Measurements from ENCODE around the gene OR10H1. TPM values are rescaled to one million over a fixed set of nuclear protein-coding genes. Genes with fewer than 3 reads are reported as not detected.
"Not testable (repeated sequence)": the region's sequence is repeated elsewhere in the genome, so short reads cannot be mapped to it uniquely, and the experiment has no call there.

The OR10H1 gene, protein sequence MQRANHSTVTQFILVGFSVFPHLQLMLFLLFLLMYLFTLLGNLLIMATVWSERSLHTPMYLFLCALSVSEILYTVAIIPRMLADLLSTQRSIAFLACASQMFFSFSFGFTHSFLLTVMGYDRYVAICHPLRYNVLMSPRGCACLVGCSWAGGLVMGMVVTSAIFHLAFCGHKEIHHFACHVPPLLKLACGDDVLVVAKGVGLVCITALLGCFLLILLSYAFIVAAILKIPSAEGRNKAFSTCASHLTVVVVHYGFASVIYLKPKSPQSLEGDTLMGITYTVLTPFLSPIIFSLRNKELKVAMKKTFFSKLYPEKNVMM
- total RNA-seq = not detected in 2 replicates

GRCh38 chr19:15815306-15815705 lies at the start of gene OR10H1:
Gene OR10H1, minus strand, starts transcription at chr19:15815664. Its CDS starts 7,627 bp downstream, at chr19:15808037.
- DNase-seq = no peak

GRCh38 chr19:15864824-15865223 lies 49.4 kb upstream of the OR10H1 start:
- DNase-seq = no peak

- no peak for DNase-seq
Observed at GRCh38 chr19:15863272-15863671, 47.8 kb upstream of the OR10H1 start.

DNA sequence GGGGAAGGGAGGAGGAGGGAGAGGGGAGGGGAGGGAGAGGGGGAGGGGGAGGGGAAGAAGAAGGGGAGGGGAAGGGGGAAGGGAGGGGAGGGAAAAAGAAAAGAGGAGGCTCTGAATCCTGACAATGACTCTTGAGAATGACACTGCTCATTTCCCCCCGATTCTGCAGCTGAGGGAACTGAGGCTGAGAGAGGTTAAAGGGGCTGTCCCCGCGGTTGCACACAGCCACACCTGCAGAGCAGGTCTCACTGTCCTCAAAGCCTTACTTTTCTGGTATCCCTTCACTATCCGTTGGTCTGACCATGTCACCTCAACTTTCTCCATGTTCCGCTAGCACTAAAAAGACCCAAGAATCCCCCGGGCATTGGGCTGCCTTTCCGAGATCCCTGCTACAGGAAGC lies 47.0 kb upstream of the OR10H1 start:
- no peak for DNase-seq

GRCh38 chr19:15860522-15860921 lies 45.1 kb upstream of the OR10H1 start:
- no peak for DNase-seq

DNA sequence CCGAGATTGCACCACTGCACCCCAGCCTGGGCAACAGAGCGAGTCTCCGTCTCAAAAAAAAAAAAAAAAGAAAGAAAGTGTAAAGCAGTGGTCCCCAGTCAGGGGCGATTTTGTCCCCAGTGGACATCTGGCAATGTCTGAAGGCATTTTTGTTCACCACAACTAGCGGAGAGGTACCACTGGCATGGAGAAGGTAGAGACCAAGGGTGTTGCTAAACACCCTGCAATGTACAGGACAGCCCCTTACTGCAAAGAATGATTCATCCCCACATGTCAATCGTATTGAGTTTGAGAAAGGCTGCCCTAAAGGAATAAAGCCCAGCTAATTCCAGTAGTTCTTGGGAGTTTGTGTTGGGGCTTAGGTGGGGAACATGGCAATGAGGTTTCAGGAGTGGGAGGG lies 43.7 kb upstream of the OR10H1 start:
- no peak for DNase-seq

- DNase-seq = no peak
Observed at GRCh38 chr19:15850385-15850784, 34.9 kb upstream of the OR10H1 start.

DNA sequence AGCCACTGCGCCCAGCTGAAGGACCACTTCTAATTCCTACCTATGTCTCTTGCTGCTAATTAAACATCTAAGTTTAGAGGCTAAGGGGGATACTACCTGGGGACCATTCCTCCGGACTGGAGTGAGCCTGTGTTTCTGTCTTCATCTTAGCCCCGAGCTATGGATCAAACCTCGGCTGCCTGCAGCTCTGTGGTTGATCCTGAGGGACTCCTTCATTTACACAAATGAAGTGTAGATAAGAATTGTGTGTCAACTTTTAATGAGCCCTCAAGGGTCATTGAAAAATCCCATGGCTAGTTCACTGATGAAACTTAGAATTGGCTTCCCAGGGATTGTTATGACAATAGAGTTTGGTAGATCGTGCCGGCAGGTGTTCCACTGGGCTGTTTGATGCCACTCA lies 31.5 kb upstream of the OR10H1 start:
- no peak for DNase-seq

GRCh38 chr19:15843894-15844222 lies 28.4 kb upstream of the OR10H1 start:
- not testable (repeated sequence) for DNase-seq

GRCh38 chr19:15843203-15843893 lies 27.9 kb upstream of the OR10H1 start:
- no peak for DNase-seq

GRCh38 chr19:15841875-15842569 lies 26.6 kb upstream of the OR10H1 start:
- DNase-seq = no peak

- DNase-seq = no peak
Observed at GRCh38 chr19:15840833-15841232, 25.4 kb upstream of the OR10H1 start.

GRCh38 chr19:15839888-15840287 lies 24.4 kb upstream of the OR10H1 start:
- DNase-seq = not testable (repeated sequence)

DNA sequence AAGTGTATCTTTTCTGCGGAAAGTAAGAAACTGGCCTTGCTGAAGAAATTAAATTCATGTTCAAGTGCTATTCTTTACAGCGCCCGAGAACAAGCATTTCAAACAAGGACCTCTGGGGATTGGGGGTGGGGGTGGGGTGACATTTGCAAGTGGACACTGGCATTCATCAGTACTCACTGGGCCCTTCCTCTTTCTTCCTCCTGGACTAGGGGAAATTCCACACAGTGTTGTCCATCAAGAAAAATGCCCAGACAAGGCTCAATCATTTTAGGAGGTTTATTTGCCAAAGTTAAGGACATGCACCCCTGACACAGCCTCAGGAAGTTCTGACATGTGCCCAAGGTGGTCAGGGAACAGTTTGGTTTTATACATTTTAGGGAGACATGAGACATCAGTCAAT lies 22.9 kb upstream of the OR10H1 start:
- no peak for DNase-seq

DNA sequence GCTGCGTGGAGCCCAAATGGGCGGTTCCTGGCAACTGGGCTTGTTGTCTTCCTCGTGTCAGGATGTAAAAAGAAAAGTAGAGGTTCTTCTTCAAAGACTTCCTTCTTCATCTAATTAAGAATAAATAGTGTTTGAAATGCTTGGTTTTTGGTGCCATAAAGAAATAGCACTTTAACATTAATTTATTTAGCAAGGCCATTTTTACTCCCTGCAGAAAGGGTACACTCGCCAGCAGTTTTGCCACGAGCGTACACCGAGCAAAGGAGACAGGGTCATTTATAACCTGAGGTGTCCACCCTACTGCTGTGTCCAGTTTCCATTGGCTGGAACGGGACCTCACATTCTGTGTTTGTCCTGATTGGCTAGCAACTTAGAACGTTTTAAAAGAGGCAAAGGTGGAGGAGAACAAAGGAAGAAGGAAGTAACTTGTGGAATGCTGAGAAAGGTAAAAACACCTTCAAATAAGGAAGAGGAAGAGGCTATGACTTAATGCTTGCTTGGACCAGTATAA lies 21.8 kb upstream of the OR10H1 start:
- no peak for DNase-seq

DNA sequence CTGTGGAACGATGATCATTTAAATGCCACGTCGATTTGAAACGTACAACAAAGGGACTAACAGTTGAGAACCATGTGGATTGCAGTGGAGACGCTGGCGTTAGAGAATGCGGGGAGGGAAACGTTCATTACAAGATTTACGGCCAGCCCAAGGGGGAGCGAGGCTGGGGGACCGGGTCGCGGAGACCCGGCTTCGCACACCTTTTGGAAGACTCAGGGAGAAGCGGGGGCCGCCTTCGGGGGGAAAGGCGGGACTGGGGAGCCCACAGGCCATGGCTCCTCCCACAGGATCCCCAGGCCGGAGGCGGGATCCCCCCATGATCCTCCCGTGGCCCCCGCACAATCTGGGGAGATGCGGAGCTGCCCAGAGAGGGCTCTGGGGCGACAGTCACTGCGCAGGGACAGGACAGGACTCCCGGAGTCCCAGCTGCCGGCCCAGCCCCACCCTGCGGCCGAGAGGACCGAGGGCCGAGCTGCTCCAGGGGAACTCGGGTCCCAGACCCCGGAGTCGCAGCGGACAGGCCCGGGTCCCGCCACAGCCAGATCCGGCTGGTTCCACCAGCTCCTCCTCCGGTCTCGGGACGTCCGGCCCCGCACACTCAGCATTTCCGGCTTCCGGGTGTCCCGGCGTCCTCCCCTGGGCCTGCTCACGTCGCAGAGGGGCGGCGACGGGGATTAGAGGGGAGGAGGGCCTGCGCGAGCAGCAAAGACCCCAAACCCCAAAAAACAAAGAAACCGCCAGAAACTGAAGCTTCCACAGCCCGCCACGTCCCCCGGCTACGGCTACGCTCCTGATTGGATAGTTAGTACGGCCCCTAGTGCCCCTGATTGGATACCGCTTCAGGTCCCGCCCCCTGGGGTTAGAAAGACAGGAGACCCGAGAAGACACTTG lies 21.1 kb upstream of the OR10H1 start:
- peak; percentile 94 for DNase-seq

GRCh38 chr19:15835565-15836329 lies 20.3 kb upstream of the OR10H1 start:
- DNase-seq = not testable (repeated sequence)

GRCh38 chr19:15834232-15834631 lies 18.8 kb upstream of the OR10H1 start:
- not testable (repeated sequence) for DNase-seq

DNA sequence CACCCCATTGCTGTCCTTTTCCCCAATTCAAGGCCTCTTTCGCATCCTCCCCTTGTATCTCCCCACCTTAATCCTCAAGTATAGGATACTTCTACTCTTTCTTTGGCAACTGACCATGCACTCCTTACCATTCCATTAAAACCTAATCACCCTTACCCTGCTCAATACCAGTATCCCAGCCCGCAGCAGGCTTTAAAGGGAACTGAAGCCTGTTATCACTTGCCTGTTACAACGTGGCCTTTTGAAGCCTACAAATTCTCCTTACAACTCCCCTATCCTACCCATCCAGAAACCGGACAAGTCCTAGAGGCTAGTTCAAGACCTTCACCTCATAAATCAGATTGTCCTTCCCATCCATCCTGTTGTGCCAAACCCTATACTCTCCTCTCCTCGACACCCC lies 16.2 kb upstream of the OR10H1 start:
- DNase-seq = no peak

GRCh38 chr19:15829786-15830185 lies 14.3 kb upstream of the OR10H1 start:
- DNase-seq = no peak

DNA sequence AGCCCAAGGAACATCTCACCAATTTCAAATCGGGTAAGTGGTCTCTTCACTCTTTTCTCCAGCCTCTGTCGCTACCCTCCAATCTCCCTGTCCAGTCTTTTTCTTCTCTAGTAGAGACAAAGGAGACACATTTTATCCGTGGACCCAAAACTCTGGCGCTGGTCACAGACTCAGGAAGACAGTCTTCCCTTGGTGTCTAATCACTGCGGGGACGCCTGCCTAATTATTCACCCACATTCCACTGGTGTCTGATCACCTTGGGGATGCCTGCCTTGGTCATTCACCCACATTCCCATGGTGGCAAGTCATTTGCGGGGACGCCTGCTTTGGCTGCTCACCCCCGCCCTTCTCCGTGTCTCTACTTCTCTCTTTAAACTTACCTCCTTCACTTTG lies 13.8 kb upstream of the OR10H1 start:
- DNase-seq = no peak
